ENCODE results near the gene B3GLCT.
"Not testable (repeated sequence)": the region's sequence is repeated elsewhere in the genome, so short reads cannot be mapped to it uniquely, and the experiment has no call there.

Gene B3GLCT

DNA sequence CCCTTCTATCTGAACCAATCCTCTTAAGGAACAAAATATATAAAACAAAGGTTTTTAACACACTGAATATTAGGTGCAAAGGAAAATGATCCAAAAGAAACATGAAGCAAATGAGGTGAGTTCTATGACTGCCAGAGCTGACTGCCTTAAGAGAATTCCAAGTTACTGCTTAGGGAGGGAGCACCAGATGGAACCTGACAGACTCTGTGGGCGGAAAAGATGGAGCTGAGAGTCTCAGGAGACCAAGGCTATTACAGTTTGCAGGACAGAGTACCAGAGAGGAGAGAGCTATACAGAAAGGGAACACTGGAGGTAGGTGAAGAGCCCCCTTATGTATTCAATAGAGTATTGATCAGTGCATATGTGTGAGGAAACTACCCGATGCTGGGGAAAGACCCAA is 87.2 kb downstream of the B3GLCT start:
- DNase-seq = no peak

- DNase-seq = no peak
These were observed 101.3 kb downstream of the B3GLCT start for GRCh38 chr13:31301119-31301518.

DNA sequence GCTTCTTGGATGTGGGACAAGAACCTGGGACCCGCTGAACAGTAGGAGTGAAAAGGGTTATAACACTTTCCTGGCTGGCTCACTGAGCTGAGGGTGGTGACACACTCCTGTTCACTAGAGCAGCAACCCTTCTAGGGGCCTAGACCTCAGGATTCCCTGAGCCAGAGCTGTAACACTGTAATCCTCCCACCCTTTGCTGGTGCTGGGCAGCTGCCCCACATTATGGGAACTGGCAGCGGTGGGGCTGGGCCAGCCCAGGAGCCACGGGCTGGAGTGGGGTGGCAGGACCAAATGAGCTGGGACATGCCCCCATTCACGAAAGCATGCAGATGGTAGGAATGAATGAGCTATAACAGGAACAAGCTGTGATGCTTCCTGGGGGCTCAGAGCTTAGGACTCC is 110.6 kb downstream of the B3GLCT start:
- DNase-seq = no peak

- no peak for DNase-seq
These were observed 111.0 kb downstream of the B3GLCT start for GRCh38 chr13:31310786-31311185.

DNA sequence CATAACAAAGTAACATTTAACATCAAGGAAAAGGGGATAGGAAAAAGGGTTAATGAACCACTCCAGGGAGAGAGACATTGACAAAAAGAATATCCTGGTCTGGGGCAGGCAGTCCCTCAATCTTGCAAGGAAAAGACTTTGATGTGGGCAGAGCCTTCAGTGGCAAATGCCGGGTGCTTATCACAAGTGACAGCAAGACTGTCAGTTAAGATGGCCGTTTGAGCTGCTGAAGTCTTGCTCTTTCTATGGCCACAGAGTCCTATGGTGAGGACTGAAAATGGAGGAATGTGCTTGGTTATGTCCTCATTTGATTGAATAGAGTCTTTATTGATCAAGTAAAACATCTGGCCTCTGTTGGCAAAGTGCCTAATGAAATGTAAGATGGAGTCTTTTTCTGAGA is 112.1 kb downstream of the B3GLCT start:
- DNase-seq = no peak

DNA sequence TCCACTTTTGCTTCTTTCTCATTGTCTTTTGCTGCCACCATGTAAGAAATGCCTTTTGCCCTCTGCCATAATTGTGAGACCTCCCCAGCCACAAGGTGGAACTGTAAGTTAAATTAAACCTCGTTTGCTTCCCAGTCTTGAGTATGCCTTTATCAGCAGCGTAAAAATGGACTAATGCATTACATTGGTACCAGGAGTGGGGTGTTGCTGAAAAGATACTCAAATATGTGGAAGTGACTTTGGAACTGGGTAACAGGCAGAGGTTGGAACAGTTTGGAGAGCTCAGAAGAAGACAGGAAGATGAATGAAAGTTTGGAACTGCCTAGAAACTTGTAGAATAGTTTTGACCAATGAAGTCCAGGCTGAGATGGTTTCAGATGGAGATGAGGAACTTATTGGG is 115.2 kb downstream of the B3GLCT start:
- no peak for DNase-seq

GRCh38 chr13:31320946-31321345 is 121.2 kb downstream of the B3GLCT start:
- no peak for DNase-seq

GRCh38 chr13:31321457-31321856 is 121.7 kb downstream of the B3GLCT start:
- no peak for DNase-seq

GRCh38 chr13:31322026-31322425 is 122.3 kb downstream of the B3GLCT start:
- DNase-seq = no peak

- DNase-seq = no peak
These were observed 123.1 kb downstream of the B3GLCT start for GRCh38 chr13:31322702-31323405.

DNA sequence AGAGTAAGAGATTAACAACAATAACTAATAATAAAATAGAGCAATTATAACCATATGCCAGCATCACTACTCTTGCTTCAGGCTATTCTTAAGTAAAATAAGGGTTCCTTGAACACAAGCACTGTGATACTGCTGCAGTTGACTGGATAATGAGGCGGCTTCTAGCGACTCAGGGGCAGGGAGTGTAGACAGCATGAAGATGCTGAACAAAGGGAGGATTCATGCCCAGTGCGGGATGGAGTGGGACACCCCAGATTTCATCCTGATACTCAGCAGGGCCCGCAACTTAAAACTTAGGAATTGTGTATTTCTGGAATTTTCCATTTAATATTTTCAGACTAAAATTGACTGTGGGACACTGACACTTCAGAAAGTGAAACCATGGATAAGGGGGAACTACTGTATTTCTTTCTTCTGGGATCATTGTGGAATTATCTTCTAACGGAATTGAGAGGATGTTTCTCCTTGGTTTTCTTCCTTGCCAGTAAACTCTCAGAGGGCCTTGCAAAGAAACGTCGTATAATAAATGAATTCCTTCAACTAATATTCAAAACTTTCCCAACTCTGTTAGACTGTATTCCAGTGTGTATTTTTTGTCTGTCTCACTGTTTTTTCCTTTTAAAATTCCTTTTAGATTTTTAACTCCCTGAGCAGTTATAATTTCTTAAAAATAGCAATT is 127.5 kb downstream of the B3GLCT start:
- DNase-seq = no peak

GRCh38 chr13:31328549-31329235 is 128.9 kb downstream of the B3GLCT start:
- no peak for DNase-seq

GRCh38 chr13:31330236-31330635 is 130.5 kb downstream of the B3GLCT start:
- no peak for DNase-seq

GRCh38 chr13:31331068-31331467 is 131.3 kb downstream of the B3GLCT start:
- DNase-seq = no peak

DNA sequence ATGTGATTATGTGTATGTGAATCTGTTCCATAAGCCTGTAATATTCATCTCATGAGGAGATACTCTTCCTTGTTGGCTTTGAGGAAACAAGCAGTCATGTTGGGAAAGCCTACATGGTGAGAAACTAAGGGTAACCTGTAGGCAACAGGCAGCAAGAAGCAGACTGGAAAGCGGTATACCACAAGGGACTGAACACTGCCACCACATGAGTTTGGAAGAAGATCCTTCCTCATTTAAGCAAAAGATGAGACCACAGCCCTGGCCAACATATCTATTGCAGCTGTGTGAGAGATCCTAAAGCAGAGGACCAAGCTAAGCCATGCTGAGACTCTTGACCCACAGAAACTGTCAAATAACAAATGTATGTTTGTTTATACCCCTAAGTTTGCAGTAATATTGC is 134.8 kb downstream of the B3GLCT start:
- DNase-seq = no peak

DNA sequence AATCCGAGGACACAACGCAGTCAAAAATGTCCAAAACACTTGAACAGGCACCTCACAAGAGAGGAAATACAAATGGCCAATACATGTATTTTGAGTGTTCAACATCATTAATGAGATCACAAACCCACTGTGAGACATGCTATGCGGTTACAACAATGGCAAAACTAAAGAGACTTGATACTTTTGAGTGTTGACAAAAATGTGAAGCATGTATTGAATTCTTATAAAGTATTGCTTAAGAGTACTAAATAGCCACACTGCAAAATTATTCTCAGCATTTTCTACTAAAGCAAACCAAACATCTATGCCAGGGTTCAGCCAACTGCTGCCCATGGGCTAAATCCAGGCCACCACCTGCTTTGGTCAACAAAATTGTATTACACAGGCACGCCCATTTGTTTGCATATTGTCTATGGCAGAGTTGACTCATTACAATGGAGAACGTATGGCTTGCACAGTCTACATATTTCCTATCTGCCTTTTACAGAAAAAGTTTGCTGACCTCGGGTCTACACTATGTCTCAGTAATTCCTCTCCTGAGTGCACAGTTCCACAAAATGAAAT is 135.3 kb downstream of the B3GLCT start:
- no peak for DNase-seq

DNA sequence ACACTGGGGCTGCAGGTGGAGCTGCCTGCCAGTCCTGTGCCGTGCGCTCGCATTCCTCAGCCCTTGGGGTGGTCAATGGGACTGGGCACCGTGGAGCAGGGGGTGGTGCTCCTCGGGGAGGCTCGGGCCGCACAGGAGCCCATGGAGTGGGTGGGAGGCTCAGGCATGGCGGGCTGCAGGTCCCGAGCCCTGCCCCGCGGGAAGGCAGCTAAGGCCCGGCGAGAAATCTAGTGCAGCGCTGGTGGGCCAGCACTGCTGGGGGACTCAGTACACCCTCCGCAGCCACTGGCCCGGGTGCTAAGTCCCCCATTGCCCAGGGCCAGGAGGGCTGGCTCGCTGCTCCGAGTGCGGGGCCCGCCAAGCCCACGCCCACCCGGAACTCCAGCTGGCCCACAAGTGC is 139.8 kb downstream of the B3GLCT start:
- not testable (repeated sequence) for DNase-seq

DNA sequence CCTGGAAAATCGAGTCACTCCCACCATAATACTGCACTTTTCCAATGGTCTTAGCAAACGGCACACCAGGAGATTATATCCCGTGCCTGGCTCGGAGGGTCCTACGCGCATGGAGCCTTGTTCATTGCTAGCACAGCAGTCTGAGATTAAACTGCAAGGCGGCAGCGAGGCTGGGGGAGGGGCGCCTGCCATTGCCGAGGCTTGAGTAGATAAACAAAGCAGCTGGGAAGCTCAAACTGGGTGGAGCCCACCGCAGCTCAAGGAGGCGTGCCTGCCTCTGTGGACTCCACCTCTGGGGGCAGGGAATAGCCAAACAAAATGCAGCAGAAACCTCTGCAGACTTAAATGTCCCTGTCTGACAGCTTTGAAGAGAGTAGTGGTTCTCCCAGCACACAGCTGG is 141.1 kb downstream of the B3GLCT start:
- DNase-seq = not testable (repeated sequence)

- DNase-seq = no peak
These were observed 147.1 kb downstream of the B3GLCT start for GRCh38 chr13:31346891-31347290.

DNA sequence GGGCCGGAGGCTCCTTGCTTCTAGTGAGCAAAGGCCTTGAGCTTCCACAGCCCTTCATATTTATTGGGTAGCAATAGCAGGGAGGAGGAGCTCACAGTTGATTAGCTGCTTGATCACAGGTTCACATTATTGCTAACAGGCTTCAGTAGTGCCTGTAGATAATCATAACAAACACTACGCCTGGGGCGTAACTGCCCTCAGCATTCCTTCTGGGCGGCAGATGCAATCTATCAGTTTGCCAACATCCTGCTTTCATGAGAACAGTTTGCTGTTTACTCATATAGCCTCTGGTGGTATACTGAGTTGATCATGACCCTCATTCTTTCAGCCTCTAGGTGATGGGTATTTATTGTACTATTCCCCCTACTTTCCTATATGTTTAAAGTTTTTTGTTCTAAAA is 149.4 kb downstream of the B3GLCT start:
- no peak for DNase-seq

DNA sequence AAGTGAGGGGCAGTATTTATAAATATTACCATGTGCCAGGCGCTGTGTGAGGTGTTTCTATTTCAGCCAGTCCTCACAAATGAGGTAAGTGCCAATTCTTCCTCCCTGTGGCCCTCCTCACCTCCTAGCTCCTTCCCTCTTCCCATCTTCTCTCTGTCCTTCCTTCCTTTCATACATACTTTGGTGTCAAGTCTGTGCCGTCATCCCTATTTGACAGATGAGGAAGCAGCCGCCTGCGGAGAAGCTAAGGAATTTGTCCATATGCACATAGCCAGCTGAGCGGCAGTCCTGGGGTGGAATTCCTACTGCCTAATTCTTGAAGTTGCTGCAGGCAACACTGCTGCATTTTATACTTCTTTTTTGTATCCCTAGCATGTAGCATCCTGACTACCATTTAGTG is 150.8 kb downstream of the B3GLCT start:
- DNase-seq = no peak

DNA sequence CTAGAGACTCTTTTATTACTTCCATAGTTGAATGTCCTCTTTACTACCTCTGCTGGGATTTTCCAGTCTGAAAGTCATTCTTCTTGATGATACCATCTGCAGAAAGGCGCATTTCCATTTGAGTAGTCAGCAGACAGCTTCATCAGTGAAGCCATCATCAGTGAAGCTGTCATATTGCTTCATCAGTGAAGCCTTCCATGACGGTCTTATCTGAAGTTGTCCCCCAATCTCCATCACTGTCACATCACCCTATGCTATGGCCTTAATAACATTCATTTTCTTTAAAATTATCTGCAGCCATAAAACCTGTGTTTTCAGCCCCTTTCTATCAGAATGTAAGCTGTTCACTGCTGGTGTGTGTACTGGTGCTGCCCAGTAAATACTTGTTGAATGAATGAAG is 151.6 kb downstream of the B3GLCT start:
- no peak for DNase-seq

DNA sequence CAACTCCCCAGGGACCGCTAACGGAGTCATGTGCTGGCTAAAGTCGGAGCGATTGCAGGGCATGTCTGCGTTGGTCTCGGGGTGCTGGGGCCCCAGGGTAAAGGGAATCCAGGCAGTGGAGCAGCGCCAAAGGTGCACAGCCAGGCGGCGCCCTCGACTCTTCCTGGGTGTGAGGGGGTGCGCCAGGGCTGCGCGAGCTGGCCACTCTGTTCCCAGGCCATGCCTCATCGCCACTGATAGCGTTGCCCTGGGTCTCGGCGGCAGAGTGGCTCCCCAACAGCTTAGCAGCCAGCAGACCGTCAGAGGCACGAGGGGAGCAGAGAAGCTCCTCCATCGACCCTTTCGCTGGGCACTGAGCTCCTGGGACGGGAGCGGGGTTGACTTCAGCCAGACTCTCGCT is 152.7 kb downstream of the B3GLCT start:
- DNase-seq = no peak

DNA sequence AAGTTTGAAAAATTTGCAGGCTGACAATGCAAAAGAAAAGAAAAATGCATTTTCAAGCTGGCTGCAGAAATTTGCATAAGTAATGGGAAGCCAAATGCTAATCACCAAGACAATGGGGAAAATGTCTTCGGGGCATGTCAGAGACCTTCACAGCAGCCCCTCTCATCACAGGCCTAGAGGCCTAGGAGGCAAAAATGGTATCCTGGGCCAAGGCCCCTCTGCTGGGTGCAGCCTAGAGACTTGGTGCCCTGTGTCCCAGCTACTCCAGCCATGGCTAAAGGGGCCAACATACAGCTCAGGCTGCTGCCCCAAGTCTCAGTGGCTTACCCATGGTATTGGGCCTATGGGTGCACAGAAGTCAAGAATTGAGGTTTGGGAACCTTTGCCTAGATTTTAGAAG is 155.2 kb downstream of the B3GLCT start:
- DNase-seq = no peak
